ENCODE data around the gene NOL12.

DNA sequence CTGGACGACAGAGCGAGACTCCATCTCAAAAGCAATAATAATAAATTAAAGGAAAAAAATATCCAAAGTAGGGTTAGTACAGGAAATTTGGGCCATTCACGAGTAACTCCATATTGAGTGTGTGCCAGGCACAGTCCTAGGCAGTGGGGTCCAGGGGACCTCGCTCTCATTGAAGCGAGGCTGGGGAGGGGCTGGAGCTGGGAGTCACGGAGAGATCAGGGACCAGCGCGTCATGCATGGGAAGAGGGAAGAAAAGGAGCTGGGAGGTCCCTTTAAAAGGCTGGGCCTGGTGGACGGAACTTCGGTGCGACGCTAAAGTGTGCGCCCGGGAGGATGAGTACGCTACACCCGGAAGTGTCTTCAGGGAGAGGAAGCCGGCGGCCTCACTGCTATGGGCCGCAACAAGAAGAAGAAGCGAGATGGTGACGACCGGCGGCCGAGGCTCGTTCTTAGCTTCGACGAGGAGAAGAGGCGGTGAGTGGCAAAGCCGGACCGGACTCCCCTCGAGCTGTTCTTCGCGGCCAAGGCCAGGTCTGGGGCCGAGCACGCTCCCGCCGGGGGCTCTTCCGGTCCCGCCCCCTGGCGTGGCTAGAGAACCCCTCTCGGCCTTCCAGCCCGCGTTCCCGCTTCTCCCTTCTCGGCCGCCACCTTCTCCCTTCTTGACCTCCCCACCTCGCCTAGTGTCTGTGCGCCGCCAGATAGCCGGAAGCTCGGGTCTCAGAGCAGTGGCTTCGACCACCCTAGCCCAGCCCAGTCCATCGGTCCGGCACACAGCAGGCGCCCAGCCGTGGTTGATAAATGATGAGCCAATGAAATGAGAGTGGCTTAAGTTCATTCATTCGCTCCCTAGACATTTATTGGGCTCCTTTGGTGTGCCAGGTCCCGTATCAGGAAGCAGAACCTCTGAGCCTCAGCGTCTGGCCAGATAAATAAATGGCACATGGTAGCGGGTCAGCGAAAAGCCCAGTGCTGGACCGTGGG lies at the start of gene NOL12:
- TF ChIP-seq GATA2 (IDR thresholded peaks at IDR 0.05; ENCODE audit: low read depth, low read length) (no peak), GATA3 (IDR thresholded peaks at IDR 0.05; ENCODE audit: low read depth, low read length) (no peak)

Data from SH-SY5Y (cell line).